HG03196 (cell line): ENCODE data around the gene PHLDB2.

Source experiments
- ATAC-seq: cut with Tn5 transposase; IDR thresholded peaks from one replicate; pipeline ENCODE4 v1.9.1; 2021; ENCODE audit not compliant: unreplicated experiment

The PHLDB2 gene

DNA sequence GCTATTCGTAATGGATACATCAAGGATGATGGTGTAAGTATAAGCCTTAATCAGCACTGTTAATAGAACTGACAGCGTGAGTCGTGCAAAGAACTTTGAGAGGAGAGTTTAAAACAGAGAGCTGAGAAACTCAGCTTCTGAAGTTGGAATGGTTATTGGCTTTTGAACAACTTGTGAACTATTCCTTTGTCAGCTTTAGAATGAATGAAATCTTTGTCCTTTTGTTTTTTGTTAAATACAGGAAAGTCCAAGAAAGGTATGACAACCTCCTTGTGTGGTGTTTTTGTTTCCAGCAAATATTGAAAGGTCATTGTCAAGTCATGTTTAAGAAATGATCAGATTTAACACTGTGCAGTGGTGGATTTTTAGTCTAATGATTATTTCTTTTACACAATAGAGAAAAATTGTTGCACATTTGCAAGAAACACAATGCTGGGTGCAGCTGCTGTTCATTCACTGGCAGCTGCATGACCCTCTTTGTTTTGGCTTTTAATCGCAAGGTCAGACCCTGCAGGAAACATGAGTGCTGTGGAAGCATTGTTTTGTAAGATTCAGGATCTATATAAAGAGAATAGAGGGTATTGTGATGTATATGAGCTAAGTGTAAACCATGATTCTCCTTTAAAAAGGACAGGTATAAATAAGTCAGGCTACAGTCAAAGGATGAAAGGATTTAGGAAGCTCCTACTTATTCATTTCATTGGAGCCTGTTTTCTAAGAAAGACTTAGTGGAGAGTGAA, 98.1 kb downstream of the PHLDB2 start:
- ATAC-seq: no peak

DNA sequence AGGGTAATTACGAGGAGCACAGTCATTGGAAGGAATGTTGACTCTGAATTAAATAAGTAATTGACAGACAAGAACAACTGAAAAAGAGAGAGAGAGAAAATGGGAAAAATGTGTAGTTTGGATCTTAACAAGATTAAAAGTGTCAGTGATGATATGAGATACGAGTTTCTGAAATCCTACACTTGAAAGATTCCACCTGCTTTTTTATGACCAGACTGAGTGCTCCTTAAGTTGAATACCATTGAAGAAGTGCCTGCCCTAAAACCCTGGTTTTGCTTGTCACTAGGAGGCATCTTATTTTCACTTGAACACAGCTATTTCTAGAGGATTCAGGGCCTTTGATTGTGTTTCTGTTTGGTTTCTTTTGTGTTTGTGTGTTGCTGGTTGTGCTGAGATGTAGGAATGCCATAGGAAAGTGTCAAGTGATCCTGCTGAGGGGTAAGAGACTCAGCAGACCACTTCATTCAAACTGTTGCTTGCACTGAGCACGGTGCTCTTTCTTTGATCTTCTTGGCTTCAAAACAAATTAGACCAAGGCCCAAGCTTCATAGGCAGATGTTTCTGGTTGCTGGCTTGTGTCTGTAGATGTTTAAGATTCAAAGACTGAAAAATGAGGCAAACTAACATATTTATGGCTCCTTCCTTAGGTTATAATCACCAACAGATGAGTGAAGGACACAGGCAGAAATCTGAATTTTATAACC, 102.5 kb downstream of the PHLDB2 start:
- no peak for ATAC-seq

DNA sequence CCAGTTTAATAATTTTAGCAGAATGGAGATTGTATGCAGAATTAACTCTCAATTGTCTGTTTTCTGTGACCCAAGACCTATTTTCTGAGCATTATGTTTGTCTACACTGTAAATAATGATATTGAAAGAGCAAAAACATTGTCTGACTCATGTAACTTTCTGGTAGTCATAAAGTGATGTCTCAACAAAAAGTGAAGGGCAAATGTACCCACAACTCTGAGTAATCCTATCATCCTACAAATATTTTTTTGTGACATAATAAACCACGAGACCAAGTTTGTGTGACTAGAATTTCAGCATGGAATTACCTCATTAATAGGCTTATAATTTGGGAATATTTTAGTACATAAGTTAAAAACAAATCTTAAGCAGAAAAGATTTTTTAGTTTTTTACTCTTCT, 104.4 kb downstream of the PHLDB2 start:
- no peak for ATAC-seq

DNA sequence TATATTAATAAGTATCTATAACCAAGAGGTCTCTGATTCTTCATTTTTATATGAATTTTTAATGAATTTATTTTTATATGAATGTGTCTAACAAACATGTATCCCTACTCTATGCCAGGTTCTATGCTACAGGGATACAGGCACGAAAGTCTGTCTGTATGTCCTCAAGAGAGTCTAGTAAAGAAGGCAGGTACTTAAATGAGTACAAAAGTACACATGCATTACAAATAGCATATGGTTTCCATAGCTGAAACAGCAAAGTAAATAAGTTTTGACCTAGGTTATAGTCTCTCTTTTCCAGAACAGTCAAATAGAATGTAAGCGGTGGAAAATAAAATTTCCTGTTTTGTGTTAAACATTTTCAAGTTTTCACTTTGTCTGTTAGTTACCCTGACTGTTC, 106.4 kb downstream of the PHLDB2 start:
- ATAC-seq: no peak

DNA sequence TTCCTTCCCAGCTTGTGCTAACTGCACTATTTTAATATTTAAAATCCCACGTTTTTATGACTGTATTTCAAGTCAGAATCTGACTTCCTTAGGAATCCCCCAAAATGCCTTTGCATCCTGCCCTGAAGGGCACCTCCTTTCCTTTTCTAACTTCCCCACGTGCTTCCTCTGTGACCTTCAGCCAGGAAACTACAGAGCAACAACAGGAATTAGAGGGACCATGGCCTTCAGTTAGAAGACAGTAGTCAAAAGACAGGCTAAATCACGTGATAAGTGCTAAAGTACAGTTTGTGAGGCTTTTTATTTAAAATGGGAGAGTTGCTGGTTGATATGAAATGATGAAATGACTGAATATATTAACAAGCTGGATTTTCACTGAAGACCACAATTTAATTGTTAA, 108.0 kb downstream of the PHLDB2 start:
- no peak for ATAC-seq

DNA sequence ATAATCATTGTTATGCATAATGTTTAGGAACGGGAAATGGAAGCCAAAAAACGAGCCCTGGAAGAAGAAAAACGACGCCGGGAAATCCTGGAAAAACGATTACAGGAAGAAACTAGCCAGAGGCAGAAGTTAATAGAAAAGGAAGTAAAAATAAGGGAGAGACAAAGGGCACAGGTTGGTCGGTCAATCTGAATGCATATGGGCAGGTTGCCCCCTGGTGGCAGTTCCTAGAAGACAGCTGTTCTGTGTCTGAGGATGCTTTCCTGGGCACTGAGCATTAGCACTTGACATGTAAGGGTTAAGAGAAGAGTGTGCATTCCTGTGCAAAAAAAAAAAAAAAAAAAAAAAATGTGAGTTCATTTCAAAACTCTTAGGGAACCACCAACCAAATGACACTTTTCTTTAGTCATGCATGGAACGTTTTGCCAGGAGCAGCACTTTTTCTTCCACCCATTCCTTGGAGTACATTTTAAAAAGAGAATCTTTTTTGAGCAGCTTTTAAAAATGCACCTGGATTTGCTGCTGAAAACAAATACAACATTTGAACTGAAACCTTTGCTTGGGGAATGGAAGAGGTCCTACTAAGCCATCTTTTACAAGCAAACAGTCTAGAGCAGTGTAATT, 108.7 kb downstream of the PHLDB2 start:
- peak; percentile 93 for ATAC-seq

DNA sequence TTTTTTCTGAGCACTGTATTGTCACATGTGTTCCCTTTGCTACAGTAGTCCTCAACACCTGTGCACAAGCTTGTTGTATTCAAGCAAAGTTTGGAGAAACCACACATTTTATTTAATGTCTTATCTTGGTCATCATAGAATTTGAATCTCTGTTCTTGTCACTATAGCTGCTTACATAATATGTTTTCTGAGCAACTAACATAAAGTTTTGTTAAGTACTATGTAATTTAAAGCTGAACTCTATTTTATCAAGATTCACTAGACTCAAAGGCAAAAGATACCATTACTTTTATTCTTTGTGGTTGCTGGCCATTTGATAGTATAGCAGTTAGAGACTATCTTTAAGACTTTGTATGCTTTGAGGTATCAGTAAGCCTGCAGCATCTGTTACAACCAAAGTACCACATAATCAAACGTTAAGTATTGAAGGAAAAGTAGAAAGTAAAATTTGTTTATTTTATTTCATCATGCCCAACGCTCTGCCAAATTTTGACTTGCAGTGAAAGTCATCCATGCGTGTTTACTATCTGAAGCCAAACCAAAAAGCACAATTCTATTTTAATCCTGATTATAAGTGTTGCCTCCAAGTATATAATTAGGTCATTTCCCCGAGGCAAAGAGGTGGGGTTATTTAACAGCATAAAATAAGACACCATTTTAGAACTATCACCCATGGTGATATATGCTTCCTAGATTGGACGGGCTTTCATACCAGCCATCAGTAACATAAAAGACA, 109.4 kb downstream of the PHLDB2 start:
- no peak for ATAC-seq

DNA sequence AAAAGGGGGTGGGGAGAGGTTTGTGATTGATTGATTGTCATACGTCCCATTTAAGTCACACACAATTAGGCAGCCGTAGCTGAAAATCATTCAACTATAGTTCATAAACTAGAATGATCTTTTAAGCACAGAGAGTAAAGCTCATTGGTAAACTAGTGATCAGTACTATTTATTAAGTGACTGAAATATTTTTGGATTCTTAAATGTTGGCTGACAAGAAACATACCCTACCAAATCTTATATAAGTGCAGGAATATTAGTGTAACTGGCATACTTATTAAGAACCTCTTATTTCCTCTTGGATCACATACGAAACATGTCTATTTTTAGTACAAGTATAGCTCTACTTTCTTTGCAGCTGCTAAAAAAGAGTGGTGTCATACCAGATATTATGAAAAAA, 111.3 kb downstream of the PHLDB2 start:
- no peak for ATAC-seq

DNA sequence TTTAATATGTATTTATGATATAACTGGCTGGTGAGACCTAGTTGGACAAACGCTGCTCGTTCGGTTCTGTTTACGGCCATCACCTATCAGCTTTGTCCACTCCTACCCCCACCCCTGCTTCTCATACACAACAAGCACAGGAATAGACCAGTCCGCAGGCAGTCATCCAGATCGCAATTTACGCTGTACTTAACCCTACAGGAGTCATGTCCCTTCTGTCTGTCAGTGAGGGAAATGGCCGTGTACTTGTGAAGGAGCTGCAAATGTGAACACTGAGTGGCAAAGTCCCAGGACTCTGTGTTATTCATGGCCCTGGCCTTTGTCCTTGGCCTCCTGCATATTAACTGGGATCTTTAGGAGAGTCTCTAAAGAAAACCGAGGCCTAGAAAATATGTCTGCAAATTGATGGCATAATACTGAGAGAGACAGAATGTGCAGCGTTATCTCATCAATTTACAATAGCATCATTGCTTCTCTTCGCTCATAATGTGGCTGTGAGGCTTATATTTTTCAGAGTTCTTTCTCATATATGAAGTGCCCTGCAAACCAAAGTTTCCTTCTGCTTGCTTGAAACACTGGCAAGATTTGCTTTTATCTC, 112.6 kb downstream of the PHLDB2 start:
- ATAC-seq: no peak

DNA sequence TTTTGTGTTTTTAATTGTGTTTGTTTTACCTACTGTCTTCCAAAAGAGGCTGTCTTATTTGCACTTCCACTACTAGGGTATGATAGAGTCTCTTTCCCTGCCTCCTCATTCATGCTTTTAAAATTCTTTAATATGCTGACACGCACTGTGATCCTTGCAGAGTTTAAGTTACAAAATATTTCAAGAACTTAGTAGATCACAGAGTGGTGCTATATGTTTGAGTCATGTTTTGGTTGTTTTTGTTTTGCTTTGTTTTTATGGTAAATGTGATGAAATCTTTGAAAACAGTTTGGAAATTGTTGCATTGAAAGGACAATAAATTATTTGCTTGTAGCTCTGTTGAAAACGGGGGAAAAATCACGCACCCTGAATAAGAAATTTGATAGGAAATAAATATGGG, 113.8 kb downstream of the PHLDB2 start:
- ATAC-seq: no peak

DNA sequence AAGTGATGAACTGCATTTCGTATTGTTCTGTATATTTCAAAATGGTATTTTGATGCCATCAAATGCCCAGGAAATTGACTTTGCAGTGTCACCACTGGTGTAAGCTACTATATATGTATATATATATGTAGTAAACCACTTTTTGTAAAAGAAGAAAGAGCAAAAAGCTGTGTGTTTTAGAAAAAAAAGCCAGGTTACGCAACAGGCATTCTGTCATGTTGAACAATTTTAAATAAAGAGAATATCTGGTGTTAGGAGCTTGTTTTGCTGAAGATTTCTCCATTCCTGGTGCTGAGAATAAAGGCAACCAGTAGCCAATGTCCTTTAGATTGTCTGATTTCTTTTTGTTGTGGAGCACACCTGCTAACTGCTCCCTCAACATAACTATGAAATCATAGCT, 116.1 kb downstream of the PHLDB2 start:
- ATAC-seq: no peak

DNA sequence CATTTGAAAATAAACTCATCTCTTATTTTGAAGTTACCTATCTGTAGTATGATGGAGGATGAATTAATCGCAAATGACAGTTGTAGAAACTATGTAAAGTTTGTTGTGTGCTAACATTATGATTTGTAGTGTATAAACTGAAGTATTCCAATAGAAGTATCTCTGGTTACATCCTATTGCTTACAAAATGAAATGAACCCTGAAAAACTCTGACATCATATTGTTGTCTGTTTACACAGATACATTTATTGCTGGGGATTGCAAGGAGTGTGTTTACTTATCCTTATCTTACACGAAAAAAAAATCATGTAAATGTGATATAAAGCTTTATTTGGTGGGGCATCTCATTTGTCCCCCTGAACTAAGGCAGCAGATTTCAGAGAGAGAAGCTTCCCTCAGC, 117.2 kb downstream of the PHLDB2 start:
- no peak for ATAC-seq

DNA sequence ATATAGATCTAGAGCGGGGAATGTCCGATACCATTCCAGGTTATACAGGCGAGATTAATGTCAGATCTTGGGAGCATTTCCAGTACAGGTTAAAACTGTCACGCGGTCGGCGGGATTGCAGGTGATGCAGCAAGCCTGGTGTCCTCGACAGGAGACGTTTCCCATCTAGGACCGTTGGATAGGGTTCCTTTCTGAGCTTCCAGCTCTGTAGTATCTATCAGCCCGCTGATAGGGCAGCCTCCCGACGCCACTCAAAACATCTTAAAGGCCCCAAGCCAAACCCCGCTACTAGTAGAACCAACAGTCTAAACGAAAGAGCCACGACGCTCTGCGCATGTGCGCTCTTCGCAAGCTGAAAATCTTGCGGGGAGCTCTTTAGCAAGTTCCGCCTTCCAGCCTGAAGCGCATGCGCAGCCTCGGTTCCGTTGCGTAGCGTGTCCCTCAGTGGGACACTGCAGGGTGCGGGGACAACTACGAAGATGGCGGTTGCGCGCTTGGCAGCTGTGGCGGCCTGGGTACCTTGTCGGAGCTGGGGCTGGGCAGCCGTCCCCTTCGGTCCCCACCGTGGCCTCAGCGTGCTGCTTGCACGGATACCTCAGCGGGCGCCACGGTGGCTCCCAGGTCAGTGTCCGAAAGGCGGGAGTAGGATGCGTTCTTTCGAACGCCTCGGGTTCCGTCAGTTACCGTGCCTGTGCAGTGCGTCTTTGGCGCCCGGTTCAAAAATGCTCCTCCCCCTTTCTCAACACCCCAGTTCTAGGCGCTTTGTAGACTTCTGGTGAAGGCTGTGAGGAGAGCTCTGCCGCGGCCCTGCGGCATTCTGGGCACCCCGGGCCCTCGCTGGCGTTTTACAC, 119.7 kb downstream of the PHLDB2 start, which contains the start of gene ABHD10:
TSS of gene ABHD10 (plus strand) at position 444 of the 851 bp plus-strand sequence. CDS start at position 480, 36 bp downstream.
- peak; percentile 95 for ATAC-seq

DNA sequence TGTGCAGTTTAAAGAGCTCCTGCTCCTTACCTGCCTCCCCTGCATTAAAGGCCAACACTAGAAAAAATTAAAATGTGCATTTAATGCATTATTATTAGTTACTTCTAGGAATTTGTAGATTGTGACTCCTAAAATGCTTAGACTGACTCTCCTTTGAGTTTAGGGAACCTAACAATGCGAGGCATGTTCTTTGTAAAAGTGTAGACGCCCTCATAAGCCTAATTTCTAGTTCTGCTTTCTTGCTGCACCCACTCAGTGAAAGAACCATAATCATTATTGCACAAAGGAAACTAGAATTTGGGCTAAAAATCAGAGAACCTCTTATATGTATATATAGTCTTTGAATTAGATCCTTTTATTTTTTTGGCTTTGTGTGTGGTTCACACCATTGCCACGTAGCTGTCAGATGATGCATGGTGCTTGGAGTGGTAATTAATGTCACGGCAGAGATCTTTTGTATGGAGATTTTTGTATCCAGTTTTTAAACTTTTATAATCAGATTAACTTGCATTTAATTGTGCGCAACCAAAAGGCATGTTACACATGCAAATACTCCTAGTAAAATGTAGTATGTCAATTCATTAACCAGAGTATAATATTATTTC, 120.5 kb downstream of the PHLDB2 start:
- ATAC-seq: peak; percentile 24

DNA sequence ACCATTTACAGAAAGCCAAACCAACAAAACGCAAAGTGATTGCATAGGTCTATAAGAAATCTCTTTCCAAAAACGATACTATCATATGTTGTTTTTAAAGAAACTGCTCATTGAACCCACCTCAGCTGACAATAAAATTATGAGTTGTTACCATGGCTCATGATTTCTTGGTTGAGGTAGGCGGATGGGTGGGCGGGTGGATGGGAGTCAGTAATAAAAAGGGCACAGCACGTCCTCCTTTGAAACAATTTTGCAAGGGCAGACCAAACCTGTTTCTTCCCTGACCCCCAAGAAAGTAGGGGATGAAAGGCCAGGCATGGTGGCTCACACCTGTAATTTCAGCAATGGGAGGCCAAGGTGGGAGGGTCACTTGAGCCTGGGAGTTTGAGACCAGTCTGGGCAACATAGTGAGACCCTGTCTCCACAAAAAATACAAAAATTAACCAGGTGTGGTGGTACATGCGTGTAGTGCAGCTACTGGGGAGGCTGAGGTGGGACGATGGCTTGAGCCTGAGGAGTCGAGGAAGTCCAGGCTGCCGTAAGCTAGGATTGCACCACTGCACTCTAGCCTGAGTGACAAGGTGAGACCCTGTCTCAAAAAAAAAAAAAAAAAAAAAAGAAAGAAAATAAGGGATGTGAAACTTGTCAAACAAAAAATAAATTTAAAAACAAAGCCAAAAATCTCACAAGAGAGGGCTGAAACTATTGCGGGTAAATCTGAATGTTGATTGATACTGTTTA, 121.8 kb downstream of the PHLDB2 start:
- ATAC-seq: no peak

DNA sequence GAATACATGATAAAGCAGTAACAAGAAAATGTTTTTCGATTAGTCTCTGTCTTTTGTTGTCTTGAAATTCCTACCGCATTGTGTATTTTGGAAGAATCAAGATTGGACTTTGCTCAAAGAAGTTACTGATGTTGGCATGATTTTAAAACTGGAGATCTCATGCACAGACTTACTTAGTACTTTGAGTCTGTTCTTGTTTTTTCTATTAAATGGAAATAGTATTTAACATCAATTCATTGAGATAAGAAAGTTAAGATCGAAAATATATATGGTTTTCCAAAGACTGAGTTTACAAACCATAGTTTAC, 122.3 kb downstream of the PHLDB2 start:
- no peak for ATAC-seq

DNA sequence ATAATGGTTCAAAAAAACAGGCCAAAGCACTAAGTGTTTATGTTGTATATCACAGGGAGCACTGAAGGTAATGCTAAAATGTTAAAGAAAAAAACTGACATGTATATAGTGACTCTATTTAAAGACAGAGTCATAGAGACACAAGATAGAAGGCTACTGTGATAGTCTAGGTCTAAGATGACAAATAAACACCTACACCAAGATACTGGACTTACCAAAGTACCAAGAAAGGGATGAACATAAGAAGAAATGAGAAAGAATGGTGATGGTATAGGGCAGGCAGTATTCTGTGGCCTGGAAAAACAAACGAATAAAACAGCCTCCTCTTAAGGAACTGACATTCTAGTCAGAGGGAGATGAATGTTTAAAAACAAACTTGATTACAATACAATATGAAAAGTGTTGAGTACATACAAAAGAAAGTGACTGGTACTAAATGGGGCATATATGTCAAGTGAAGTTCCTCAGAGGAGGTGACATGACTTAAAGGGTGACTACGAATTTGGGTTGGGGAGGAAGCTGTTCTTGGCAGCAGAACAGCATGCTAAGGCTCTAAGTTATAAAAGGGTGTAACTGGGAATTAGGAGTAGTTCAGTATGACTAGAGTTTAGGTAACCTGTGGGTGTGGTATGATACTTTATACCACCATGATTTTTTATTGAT, 125.7 kb downstream of the PHLDB2 start:
- ATAC-seq: no peak

DNA sequence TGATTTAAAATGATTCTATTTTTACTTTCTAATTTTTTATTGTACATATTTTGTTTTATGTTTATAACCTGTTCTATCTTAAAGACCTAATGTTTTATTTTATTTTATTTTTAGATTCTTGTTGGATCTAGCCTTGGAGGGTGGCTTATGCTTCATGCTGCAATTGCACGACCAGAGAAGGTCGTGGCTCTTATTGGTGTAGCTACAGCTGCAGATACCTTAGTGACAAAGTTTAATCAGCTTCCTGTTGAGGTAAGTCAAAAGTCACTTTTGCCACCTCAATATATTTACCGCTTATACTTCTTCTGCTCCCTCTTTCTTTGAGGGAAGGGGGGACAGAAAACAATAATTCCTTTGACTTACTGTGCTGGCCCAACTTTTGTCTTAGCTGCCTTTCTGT, 127.7 kb downstream of the PHLDB2 start:
- ATAC-seq: no peak
